Activated CD4-positive, alpha-beta T cell treated with anti-CD3 and anti-CD28 coated beads, Interleukin-2, amount 50 U/mL, for 4 hours (primary cell): ENCODE data around the gene CCDC137.

Experiments used
- DNase-seq, 2 experiments: peaks; one replicate each; pipeline ENCODE4 v3.0.0-alpha.2; 2020

The CCDC137 gene

DNA sequence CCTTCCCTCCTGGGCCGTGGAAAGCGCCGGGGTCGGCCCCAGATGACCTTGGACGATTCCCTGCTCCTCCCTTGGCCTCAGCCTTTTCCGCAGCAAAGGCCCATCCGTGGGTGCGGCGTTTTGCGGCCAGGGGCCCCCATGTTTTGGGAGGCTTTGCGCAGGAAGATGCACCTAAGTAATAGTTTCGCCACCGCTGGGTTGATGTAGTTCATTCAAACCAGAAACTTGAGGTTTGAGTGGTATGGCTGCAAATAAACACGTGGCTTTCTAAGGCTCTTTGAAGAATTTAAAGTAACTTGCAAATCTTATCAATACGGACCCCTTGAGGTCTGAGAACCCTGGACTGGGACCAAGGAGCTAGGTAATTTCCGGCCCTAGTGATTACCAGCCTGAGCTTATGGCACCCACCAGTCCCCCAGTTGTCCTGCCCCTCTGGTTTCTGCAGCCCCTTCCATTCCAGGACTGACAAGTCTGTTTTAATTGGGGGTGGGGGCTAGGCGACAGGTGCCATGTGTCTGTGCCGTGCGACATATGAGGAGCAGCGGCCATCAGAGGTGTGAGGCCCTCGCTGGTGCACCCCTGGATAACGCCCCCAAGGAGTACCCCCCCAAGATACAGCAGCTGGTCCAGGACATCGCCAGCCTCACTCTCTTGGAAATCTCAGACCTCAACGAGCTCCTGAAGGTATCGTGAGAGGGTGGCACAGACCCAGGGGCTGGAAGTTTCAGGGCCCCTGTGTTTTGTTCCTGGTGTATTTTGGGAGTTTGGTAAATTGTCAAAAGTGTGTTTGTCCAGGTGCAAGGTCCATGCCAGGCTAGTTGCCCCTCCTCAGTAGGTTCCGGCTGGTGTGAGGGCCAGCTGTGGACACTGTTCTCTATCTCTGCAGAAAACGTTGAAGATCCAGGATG lies 37.5 kb downstream of the CCDC137 start:
- no peak for DNase-seq

DNA sequence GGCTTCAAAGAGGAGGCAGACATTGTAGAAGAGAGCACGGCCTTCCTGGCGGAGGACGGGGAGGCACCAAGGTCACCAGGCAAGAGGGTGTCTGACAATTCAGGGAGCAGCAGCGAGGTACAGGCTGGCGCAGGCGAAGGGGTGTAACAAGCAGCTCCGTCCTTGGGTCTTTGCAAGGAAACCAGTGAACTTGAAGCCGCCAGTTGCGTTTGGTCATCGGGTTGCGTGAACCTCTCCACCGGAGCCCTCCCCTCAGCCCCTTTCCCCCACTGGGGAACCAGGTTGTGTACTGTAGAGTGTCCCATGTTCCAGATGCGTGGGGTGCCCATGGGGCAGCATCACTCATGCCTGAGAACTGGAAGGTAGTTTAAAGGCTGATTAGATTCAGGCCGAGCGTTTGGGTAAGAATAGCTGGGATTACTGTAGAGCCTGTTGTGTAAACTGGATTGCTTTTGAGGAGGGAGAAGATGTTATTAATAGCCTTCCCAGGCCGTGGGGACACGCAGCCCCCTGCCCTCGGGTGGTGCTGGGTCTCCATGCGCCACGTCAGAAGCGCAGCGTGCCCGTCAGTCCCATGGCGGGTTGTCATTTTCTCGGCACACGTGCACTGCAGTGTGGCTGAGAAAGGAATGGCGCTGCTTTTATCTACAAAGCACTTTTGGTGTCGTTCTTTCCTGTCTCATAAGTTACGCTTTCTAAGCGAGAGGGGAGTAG lies 39.1 kb downstream of the CCDC137 start:
- DNase-seq: no peak

DNA sequence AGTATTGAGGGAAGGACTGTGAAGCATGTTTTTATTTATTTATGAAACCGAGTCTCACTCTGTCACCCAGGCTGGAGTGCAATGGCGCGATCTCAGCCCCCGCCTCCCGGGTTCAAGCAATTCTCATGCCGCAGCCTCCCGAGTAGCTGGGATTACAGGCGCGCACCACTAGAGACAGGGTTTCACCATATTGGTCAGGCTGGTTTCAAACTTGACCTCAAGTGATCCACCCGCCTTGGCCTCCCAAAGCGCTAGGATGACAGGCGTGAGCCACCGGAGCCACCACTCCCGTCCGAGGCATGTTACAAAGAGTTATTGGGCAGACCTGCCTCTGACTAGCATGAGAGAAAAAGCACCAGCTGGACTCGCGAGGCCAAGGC lies 39.7 kb downstream of the CCDC137 start:
- no peak for DNase-seq

DNA sequence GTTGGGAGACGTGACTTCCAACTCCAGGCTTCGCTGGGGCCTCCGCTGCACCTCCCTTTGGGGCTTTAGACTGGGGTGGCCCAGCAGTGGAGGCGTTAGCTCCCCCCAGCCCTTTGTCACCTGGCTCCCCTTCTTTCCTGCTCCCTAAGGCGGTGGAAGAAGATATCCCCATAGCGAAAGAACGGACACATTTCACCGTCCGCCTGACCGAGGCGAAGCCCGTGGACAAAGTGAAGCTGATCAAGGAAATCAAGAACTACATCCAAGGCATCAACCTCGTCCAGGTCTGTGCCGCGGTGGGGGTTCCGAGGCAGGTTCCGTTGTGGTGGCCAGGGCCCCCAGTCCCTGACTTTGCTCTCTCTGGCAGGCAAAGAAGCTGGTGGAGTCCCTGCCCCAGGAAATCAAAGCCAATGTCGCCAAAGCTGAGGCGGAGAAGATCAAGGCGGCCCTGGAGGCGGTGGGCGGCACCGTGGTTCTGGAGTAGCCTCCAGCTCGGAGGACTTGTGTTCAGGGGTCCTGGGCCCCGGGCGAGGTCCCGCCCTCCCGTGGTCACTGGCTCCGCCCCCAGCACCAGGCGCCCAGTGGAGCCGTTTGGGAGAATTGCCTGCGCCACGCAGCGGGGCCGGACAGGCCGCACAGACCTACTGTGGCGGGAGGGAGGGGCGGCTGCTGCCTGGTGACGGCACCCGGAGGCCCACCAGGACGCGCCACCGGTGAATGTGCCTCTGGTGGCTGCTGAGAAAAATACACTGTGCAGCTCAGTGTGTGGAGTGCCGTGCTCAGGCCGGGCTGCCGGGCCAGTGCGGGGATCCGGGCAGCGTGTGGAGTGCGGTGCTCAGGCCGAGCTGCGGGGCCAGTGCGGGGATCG lies 40.5 kb downstream of the CCDC137 start:
- no peak for DNase-seq

DNA sequence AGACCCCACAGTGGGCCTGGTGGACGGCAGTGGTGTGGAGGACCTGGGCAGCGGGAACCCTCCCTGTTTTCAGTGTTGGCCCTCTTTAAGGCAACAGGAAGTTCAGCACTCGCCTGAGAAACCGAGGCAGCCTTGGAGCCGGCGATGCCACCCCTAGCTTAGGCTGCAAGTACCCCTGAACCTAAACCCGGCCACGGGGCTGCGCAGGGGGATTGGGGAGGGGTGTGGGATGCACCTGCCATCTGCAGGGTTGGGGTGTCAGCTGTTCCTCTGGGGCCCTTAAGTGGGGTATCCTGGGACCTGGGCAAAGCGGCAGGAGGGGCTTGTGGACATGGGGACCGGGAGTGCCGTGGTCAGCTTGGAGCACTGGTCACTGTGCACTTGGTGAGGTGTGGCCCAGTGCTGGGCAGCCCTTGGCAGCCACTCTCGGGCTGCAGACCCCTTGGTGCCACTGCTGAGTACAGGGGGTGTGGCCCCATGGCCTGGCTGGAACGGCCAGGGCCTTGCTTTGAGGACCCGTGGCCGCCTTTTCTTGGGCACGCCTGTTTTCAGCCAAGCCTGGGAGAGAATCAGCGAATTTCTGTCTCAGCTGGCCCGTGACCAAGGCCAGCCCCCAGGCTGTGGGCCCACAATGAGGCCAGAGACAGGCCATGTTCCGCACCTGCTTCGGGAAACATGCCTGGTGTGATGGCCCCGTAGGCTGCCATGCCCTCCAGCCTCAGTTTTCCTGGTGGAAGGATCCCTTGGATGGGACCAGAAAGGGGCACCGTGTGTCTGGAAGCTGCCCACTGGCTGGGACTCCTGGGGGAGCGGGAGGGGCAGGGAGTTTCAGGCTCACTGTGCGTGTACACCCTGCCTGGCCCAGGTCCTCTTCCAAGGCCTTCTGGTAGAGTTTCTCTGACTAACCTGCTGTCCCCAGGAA lies 41.4 kb downstream of the CCDC137 start:
- DNase-seq: no peak

DNA sequence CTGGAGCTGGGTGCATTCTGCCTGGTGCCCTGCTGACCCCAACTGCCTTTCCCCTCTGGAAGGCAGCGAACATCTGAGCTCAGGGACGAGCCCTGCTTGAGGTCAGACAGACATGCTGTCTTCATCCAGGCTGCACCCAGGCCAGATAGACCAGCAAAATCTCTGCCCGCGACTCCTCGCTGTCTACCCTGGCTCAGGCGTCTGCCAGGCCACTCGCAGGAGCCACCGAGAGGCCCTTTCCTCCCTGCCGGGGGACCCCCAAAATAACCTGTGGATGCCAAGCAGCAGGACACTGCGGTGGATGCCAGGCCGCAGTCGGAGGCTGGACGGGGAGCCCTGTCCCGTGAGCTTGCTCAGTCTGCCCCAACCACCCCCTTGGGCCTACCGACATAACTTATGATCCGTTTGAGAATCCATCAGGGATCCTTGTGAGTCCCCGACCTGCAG lies 42.2 kb downstream of the CCDC137 start:
- no peak for DNase-seq

DNA sequence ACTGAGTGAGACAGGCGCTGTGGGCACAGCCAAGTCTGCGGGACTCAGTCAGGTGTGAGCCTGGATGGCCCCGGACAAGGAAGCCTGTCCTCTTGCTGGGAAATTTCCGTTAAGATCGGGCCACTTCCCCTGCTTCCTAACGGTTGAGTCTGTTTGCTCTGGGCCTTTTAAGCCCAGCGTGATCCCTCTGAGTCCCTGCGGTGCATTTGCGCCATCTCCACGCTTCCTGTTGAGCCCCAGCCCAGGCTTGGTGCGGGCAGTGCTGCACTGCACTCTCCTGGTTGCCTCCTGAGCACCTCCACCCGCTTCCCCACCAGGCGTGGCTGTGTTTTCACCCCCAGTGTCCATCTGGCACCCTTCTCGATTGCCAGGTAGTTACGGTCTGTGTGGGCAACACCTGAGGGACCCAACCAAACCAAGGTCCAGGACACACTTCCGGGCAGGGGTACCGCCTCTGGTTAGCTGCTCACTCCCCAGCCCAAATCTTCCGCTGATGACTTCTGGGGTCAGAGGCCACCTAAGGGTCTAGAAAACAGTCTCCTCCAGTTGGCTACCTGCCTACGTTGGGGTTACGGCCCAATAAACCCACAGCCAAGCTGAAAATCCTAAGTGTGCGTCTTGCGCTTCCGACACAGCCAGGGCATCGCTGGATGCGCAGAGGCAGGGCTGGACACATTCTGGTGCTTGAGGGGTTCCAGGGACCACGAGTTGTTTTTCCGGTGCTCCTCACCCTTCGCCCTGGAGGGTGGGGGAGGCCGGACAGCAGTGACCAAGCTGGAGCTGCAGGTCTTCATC lies 44.2 kb downstream of the CCDC137 start:
- DNase-seq: no peak

DNA sequence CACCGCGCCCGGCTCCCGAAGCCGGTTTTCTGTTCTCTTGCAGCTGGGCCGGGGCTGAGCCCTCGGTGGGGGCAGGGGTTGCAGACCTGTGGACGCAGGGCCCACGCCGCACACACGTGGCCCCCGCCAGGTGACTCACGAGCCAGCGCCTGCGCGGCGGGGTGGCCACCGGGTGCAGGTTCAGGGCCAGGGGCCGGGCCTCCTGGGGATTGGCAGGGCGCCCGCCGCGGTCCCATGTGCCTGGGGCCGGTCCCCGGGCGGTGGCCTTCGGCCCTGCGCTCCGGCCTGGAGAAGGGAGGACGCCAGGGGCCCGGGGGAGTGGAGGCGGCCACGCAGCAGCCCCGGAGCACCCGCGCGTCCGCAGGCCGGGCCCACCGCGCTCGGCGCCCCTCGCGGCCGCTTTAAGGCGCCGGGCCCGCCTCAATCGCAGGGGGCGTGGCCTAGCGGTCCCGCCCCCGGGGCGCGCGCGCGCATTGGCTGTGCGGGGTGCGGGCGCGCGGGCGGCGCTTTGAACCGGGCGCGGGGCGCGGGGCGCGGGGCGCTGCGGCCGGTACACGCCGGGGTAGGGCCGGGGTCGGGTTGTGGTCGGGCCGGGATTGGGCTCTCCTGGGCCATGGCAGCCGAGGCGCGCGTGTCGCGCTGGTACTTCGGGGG lies 45.4 kb downstream of the CCDC137 start, which contains the start of gene SLC25A10:
Gene SLC25A10 (plus strand): TSS at position 471 of the 654 bp plus-strand sequence. CDS start 143 bp downstream, at position 614.
- peak; percentile 71 to 73 for DNase-seq

DNA sequence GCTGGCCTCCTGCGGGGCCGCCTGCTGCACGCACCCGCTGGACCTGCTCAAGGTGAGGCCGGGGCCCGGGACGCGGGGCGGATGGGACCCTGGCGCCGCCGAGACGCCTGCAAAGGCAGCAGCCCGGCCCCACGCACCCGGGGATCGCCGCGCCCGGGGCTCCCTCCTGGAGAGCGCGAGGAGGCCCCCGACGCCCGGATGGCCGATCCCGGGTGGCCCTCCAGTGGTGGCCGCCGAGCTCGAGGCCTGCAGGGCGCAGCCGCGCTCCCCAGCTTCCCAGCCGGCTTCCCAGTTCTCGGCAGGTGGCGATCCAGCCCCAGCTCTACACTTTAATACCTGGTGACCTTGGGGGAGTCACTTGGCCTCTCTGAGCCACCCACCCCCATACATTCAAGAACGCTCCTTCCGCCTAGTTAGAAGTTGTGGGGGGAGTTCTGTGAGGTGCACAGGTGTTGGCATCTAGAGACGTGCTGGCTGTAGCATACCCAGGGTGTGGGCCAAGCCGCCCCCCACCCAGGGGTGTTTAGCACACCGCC lies 46.0 kb downstream of the CCDC137 start:
- no peak for DNase-seq

DNA sequence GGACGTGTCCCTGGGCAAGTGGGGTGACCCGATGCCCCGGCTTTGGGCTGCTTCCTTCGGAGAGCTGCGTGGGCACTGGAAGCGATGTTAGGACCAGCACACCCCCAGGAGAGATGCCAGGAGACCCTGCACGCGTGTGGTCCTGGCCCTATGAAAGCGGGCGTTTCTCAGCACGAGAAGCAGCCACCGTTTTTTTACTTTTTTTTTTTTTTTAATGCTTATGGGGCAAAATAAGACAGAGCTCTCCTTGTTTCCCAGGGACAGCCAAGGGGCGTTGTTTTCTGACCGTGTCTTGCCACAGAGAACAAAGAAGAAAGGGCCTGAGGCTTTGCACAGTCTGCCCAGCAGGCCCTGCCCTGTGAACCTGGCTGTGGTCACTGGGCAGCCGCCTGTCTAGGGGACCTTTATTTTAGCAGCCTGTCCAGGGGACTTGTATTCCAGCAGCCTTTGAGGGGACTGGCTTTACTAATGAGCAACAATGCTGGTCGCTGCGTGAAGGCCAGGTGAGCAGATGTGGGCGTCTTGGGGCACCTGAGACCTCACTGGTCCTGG lies 46.5 kb downstream of the CCDC137 start:
- no peak for DNase-seq

DNA sequence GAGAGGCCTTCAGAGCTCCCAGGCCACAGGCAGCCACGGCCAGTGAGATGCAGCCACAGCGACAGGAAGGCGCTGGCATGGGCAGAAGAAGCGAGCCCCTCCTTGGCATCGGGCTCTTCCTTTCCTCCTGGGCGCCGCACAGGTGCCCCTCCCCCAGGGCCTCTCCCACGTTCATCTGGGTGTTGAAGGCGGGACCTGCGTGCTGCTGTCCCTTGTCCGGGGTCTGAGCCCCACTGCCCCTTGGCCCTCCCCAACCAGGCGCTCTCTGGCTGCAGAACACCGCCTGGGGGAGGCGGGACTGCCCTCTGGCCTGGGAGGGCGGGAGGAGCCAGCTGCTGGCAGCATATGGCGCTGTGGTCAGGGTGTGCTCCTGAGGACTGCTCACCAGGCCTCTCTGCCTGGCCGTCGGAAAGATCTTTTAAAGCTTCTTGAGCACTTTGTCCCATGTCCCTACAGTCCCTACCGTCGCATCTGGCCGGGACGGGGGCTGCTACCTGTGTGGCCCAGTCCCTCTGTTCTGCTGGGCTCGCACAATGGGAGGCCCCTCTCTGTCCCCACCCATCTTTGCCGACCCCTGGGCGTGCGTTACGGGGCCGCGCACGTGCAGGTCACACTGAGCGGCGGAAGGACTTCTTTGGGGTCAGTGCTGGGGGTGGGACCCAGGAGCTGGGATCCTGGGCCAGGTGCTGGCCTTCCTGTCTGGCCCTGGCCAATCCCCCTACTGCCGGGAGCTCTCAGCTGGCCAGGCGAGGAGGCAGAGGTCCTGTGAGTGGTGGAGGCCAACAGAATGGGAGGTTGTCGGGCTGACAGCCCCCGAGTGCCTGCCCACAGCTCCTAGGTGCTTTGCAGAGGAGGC lies 47.2 kb downstream of the CCDC137 start:
- no peak for DNase-seq

DNA sequence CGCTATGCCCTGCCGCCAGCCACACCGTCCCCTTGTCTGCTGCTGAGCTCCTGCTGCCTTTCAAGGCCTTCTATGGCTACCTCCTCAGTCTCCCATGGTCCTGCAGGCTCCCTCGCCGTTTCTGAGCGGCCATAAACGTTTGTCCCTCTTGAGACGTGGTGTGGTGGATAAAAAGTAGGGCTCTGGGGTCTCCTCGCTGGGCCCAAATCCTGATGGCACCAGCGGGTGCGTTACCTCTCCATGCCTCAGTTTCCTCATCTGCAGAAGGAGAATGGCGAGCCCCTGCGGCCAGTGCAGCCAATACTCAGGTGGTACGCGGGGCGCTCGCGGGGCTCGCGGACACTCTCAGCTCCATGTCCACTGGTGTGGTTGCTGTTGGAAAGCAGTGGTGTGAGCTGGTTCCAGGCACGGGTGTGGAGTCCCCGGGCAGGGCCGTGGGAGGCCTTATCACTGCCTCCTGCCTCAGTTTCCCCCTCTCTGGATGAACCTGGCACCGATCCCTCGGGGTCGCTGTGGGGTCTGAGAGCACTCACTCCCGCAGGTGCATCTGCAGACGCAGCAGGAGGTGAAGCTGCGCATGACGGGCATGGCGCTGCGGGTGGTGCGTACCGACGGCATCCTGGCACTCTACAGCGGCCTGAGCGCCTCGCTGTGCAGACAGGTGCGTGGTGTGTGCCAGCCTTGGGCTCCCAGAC lies 48.0 kb downstream of the CCDC137 start:
- DNase-seq: no peak

DNA sequence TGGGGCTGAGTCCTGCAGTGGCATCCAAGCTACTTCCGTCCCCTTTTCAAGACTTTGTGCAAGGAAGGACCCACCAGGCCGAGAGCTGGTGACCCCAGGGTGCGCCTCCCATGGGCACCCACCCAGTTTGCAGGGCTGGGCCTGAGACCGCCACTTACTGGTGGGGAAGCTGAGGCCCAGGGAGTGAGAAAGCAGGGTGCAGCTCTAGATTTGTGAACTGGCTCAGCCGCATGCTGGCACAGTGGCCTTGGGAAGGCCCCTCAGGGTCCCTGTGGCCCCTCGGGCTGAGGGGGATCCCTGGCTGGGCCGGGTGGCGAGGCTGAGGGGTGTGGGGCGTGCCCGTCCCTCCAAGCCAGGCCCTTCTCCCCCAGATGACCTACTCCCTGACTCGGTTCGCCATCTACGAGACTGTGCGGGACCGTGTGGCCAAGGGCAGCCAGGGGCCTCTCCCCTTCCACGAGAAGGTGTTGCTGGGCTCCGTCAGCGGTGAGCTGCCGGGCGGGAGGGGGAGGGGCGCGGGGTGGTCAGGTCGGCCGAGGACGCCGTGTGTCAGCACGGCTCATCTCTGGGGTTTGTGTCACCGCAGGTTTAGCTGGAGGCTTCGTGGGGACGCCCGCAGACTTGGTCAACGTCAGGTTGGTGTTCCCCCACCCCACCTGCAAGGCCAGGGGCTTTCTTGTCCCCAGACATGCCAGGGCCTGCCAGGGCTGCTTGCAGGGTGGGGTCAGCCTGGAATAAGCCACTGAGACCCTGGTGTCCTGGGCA lies 48.8 kb downstream of the CCDC137 start:
- DNase-seq: no peak

DNA sequence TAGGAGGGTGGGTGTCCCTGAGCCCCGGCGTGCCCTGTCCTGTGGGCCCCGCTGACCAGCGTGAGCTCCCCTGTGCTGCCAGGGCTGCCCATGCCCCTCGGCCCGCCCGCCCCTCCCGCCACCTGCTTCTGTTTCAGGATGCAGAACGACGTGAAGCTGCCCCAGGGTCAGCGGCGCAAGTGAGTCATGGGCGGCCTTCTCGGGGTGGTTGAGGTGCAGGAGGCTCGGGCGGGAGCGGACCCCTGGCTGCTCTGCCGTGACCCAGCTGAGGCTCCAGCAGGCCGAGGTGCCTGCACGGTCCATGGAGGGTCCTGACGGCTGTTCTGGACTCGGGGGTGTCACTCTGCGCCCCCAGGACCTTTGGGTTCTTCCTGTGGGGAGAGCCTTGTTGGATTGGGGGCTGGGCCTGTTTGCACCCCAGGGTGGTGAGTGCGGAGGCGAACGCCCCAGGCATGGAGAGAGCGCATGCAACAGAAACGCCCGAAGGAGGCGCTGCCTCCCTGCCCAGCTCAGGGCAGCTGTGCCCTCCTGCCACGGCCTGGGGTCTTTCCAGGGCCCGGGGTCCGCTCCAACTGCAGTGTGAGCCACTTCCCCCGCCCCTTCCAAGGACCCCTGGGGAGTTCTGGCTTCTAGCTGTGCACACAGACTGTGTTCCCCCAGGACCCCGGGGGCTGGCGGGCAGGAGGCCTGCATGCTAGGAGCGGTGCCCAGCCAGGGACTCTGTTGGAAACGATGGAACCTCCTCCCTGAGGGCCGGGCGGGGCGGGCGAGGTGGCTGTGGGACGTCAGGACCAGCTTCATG lies 49.5 kb downstream of the CCDC137 start:
- DNase-seq: no peak

DNA sequence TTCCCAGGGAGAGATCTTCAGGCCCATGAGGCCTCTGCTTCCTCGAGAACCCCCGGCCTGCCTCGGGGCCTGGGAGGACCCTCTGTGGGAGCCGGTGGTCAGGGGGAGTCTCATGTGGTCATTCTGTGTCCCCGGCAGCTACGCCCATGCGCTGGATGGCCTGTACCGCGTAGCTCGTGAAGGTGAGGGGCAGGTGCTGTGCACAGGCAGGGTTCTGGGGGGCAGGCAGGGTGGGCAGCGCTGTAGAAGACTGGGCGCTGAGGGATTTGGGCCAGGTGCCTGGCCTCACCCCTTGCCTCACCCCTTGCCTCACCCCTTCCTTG lies 50.1 kb downstream of the CCDC137 start:
- no peak for DNase-seq

DNA sequence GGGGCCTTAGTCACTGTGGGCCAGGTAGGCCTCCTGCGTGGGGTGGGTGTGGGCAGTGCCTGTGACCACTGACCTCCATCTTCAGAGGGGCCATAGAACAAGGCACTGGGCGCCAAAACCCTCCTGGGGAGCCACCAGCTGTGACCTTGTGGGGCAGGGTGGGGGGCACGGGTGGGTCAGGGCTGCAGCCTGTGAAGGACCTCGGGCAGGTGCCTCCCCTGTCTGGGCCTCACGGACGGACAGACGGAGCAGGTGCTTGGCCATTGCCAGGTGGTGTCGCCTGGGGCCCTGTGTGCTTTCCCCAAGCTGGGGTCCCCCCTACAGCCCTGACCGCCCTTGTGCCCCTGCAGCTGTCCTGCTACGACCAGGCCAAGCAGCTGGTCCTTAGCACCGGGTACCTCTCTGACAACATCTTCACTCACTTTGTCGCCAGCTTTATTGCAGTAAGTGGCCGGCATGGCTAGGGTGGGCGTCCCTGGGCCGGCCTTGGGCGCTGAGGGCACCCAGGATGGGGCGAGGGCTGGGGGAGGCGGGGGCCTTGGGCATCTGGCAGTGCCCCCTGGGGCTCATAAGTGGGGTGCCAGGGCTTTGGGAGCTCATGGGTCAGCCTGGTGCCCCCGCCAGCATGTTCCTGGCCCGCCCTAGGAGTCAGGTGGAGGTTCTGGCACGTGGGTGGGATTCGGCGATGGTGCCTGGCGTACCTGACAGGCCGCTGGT lies 50.7 kb downstream of the CCDC137 start:
- no peak for DNase-seq
